ENCODE results near the gene UGT1A1.
"Not testable (repeated sequence)": the region's sequence is repeated elsewhere in the genome, so short reads cannot be mapped to it uniquely, and the experiment has no call there.

UGT1A1 gene

GRCh38 chr2:233736868-233737653, 23.0 kb upstream of the UGT1A1 start:
- DNase-seq; H3K4me3 ChIP-seq (ENCODE audit: control insufficient read depth in 1 of 7, extremely low read depth in 1 of 7, insufficient read depth in 4 of 7, low read depth in 2 of 7, low read length in 6 of 7); POLR2A ChIA-PET; H3K27ac ChIP-seq (ENCODE audit: insufficient read depth in 1 of 2, low read depth in 1 of 2, low read length in 2 of 2, poor library complexity in 1 of 2, severe bottlenecking in 2 of 2); H3K27me3 ChIP-seq (replicated peaks in 2 of 5; ENCODE audit: control insufficient read depth in 4 of 5, insufficient read depth in 5 of 5, low read length in 4 of 5); H3K4me1 ChIP-seq (ENCODE audit: control extremely low read depth in 1 of 4, control insufficient read depth in 4 of 4, insufficient read depth in 4 of 4, low read length in 3 of 4); H3K36me3 ChIP-seq (ENCODE audit: control insufficient read depth in 4 of 4, insufficient read depth in 4 of 4, low read length in 3 of 4); CTCF ChIA-PET; H3K9me3 ChIP-seq (ENCODE audit: control extremely low read depth in 1 of 5, control insufficient read depth in 4 of 5, insufficient read depth in 2 of 5, low read depth in 1 of 5, low read length in 4 of 5): not testable (repeated sequence)
- 96% methylated on average over 12 of the region's 14 CpGs for WGBS (ENCODE audit: insufficient coverage)

GRCh38 chr2:233740870-233741269, 19.2 kb upstream of the UGT1A1 start:
- no peak for DNase-seq
- 100% methylated on average over 1 of the region's 2 CpGs for WGBS (ENCODE audit: insufficient coverage)
- H3K9me3 ChIP-seq (ENCODE audit: control extremely low read depth in 1 of 5, control insufficient read depth in 4 of 5, insufficient read depth in 2 of 5, low read depth in 1 of 5, low read length in 4 of 5): peaks cover 0 to 3% (median 0%) of the 10 kb centered on the region in 5 experiments
- ChIA-PET POLR2A (no interaction called here), CTCF (no interaction called here)
- peaks cover 0 to 6% (median 0%) of the 10 kb centered on the region in 5 experiments for H3K27me3 ChIP-seq (replicated peaks in 2 of 5; ENCODE audit: control insufficient read depth in 4 of 5, insufficient read depth in 5 of 5, low read length in 4 of 5)
- H3K4me3 ChIP-seq (ENCODE audit: control insufficient read depth in 1 of 7, extremely low read depth in 1 of 7, insufficient read depth in 4 of 7, low read depth in 2 of 7, low read length in 6 of 7): no peak overlapping the region
- H3K27ac ChIP-seq (ENCODE audit: insufficient read depth in 1 of 2, low read depth in 1 of 2, low read length in 2 of 2, poor library complexity in 1 of 2, severe bottlenecking in 2 of 2): no peak overlapping the region
- H3K36me3 ChIP-seq (ENCODE audit: control insufficient read depth in 4 of 4, insufficient read depth in 4 of 4, low read length in 3 of 4): no peaks in the 10 kb centered on the region
- H3K4me1 ChIP-seq (ENCODE audit: control extremely low read depth in 1 of 4, control insufficient read depth in 4 of 4, insufficient read depth in 4 of 4, low read length in 3 of 4): no peaks in the 10 kb centered on the region

- POLR2A ChIA-PET: no interaction called here
- H3K27me3 ChIP-seq (replicated peaks in 2 of 5; ENCODE audit: control insufficient read depth in 4 of 5, insufficient read depth in 5 of 5, low read length in 4 of 5): peaks cover 0 to 12% (median 2%) of the 10 kb centered on the region in 5 experiments
- no peaks in the 10 kb centered on the region for H3K4me1 ChIP-seq (ENCODE audit: control extremely low read depth in 1 of 4, control insufficient read depth in 4 of 4, insufficient read depth in 4 of 4, low read length in 3 of 4)
Observed at GRCh38 chr2:233743464-233744259, 16.4 kb upstream of the UGT1A1 start.

GRCh38 chr2:233745073-233745755, 14.9 kb upstream of the UGT1A1 start:
- CTCF ChIA-PET: no interaction called here
- 93% methylated on average over 2 of the region's 5 CpGs for WGBS (ENCODE audit: insufficient coverage)
- POLR2A ChIA-PET: no interaction called here

More at GRCh38 chr2:233743464-233744259, 16.4 kb upstream of the UGT1A1 start:
- CTCF ChIA-PET: no interaction called here
- 97% methylated on average over 35 of the region's 46 CpGs for WGBS (ENCODE audit: insufficient coverage)
- Histone ChIP-seq H3K27ac (ENCODE audit: insufficient read depth in 1 of 2, low read depth in 1 of 2, low read length in 2 of 2, poor library complexity in 1 of 2, severe bottlenecking in 2 of 2) (no peak overlapping the region), H3K4me3 (ENCODE audit: control insufficient read depth in 1 of 7, extremely low read depth in 1 of 7, insufficient read depth in 4 of 7, low read depth in 2 of 7, low read length in 6 of 7) (no peak overlapping the region), H3K36me3 (ENCODE audit: control insufficient read depth in 4 of 4, insufficient read depth in 4 of 4, low read length in 3 of 4) (no peaks in the 10 kb centered on the region), H3K9me3 (ENCODE audit: control extremely low read depth in 1 of 5, control insufficient read depth in 4 of 5, insufficient read depth in 2 of 5, low read depth in 1 of 5, low read length in 4 of 5) (peaks cover 0 to 1% (median 0%) of the 10 kb centered on the region in 5 experiments)
- no peak for DNase-seq

GRCh38 chr2:233745838-233746237, 14.2 kb upstream of the UGT1A1 start:
- H3K4me1 ChIP-seq (ENCODE audit: control extremely low read depth in 1 of 4, control insufficient read depth in 4 of 4, insufficient read depth in 4 of 4, low read length in 3 of 4); H3K36me3 ChIP-seq (ENCODE audit: control insufficient read depth in 4 of 4, insufficient read depth in 4 of 4, low read length in 3 of 4); H3K4me3 ChIP-seq (ENCODE audit: control insufficient read depth in 1 of 7, extremely low read depth in 1 of 7, insufficient read depth in 4 of 7, low read depth in 2 of 7, low read length in 6 of 7); H3K27ac ChIP-seq (ENCODE audit: insufficient read depth in 1 of 2, low read depth in 1 of 2, low read length in 2 of 2, poor library complexity in 1 of 2, severe bottlenecking in 2 of 2); DNase-seq; H3K9me3 ChIP-seq (ENCODE audit: control extremely low read depth in 1 of 5, control insufficient read depth in 4 of 5, insufficient read depth in 2 of 5, low read depth in 1 of 5, low read length in 4 of 5); POLR2A ChIA-PET; CTCF ChIA-PET: not testable (repeated sequence)
- WGBS (ENCODE audit: insufficient coverage): 89% methylated on average over 2 of the region's 2 CpGs
- H3K27me3 ChIP-seq (replicated peaks in 2 of 5; ENCODE audit: control insufficient read depth in 4 of 5, insufficient read depth in 5 of 5, low read length in 4 of 5): peaks cover 0 to 12% (median 2%) of the 10 kb centered on the region in 5 experiments

More at GRCh38 chr2:233745073-233745755, 14.9 kb upstream of the UGT1A1 start:
- H3K27ac ChIP-seq (ENCODE audit: insufficient read depth in 1 of 2, low read depth in 1 of 2, low read length in 2 of 2, poor library complexity in 1 of 2, severe bottlenecking in 2 of 2): no peak overlapping the region
- H3K9me3 ChIP-seq (ENCODE audit: control extremely low read depth in 1 of 5, control insufficient read depth in 4 of 5, insufficient read depth in 2 of 5, low read depth in 1 of 5, low read length in 4 of 5): peaks cover 0 to 1% (median 0%) of the 10 kb centered on the region in 5 experiments
- H3K36me3 ChIP-seq (ENCODE audit: control insufficient read depth in 4 of 4, insufficient read depth in 4 of 4, low read length in 3 of 4): no peaks in the 10 kb centered on the region
- H3K4me3 ChIP-seq (ENCODE audit: control insufficient read depth in 1 of 7, extremely low read depth in 1 of 7, insufficient read depth in 4 of 7, low read depth in 2 of 7, low read length in 6 of 7): no peak overlapping the region
- H3K4me1 ChIP-seq (ENCODE audit: control extremely low read depth in 1 of 4, control insufficient read depth in 4 of 4, insufficient read depth in 4 of 4, low read length in 3 of 4): no peaks in the 10 kb centered on the region
- DNase-seq: no peak
- peaks cover 0 to 12% (median 2%) of the 10 kb centered on the region in 5 experiments for H3K27me3 ChIP-seq (replicated peaks in 2 of 5; ENCODE audit: control insufficient read depth in 4 of 5, insufficient read depth in 5 of 5, low read length in 4 of 5)

- POLR2A ChIA-PET: no interaction called here
- WGBS (ENCODE audit: insufficient coverage): 90% methylated on average over 8 of the region's 10 CpGs
- H3K9me3 ChIP-seq (ENCODE audit: control extremely low read depth in 1 of 5, control insufficient read depth in 4 of 5, insufficient read depth in 2 of 5, low read depth in 1 of 5, low read length in 4 of 5): peaks cover 0 to 7% (median 3%) of the 10 kb centered on the region in 5 experiments
- CTCF ChIA-PET: no interaction called here
- H3K4me1 ChIP-seq (ENCODE audit: control extremely low read depth in 1 of 4, control insufficient read depth in 4 of 4, insufficient read depth in 4 of 4, low read length in 3 of 4): no peaks in the 10 kb centered on the region
- H3K27me3 ChIP-seq (replicated peaks in 2 of 5; ENCODE audit: control insufficient read depth in 4 of 5, insufficient read depth in 5 of 5, low read length in 4 of 5): peaks cover 0 to 12% (median 0%) of the 10 kb centered on the region in 5 experiments
- no peak for DNase-seq
- no peaks in the 10 kb centered on the region for H3K36me3 ChIP-seq (ENCODE audit: control insufficient read depth in 4 of 4, insufficient read depth in 4 of 4, low read length in 3 of 4)
- no peak overlapping the region for H3K27ac ChIP-seq (ENCODE audit: insufficient read depth in 1 of 2, low read depth in 1 of 2, low read length in 2 of 2, poor library complexity in 1 of 2, severe bottlenecking in 2 of 2)
- no peak overlapping the region for H3K4me3 ChIP-seq (ENCODE audit: control insufficient read depth in 1 of 7, extremely low read depth in 1 of 7, insufficient read depth in 4 of 7, low read depth in 2 of 7, low read length in 6 of 7)
Observed at GRCh38 chr2:233746475-233747282, 13.4 kb upstream of the UGT1A1 start.
